KOPT-K1 (cell line): ENCODE data around the gene ARHGEF37.

Experiments
- H3K27ac ChIP-seq: fragments of 200-600 bp; sonication (generic); 2 replicates; pipeline ENCODE4 v1.5.1; 2016; ENCODE audit warnings: antibody characterized with exemption, mild to moderate bottlenecking, low read depth, low read length; ENCODE audit not compliant: poor library complexity, severe bottlenecking
- H3K36me3 ChIP-seq: fragments of 200-600 bp; sonication (generic); 2 replicates; pipeline ENCODE4 v1.5.1; 2017; ENCODE audit warnings: antibody characterized with exemption, mild to moderate bottlenecking, low read length, moderate library complexity; ENCODE audit not compliant: insufficient read depth
- H3K9me3 ChIP-seq: fragments of 200-600 bp; sonication (generic); 2 replicates; pipeline ENCODE4 v1.5.1; 2017; ENCODE audit warnings: antibody characterized with exemption, low read length, mild to moderate bottlenecking; ENCODE audit not compliant: insufficient read depth, poor library complexity, severe bottlenecking

ARHGEF37 gene

GRCh38 chr5:149623473-149623872, 42.2 kb downstream of the ARHGEF37 start:
- Histone ChIP-seq H3K9me3 (no peaks in the 10 kb centered on the region), H3K36me3 (no peaks in the 10 kb centered on the region), H3K27ac (no peak overlapping the region)

- H3K9me3 ChIP-seq, result no peaks in the 10 kb centered on the region
- no peak overlapping the region for H3K27ac ChIP-seq
- H3K36me3 ChIP-seq, result no peaks in the 10 kb centered on the region
Observed at GRCh38 chr5:149627070-149627469, 45.8 kb downstream of the ARHGEF37 start.

- Histone ChIP-seq H3K36me3 (no peaks in the 10 kb centered on the region), H3K9me3 (no peaks in the 10 kb centered on the region), H3K27ac (no peak overlapping the region)
Observed at GRCh38 chr5:149628221-149628620, 46.9 kb downstream of the ARHGEF37 start.

- Histone ChIP-seq H3K9me3 (no peaks in the 10 kb centered on the region), H3K27ac (no peak overlapping the region), H3K36me3 (no peaks in the 10 kb centered on the region)
Observed at GRCh38 chr5:149628846-149629388, 47.6 kb downstream of the ARHGEF37 start.

DNA sequence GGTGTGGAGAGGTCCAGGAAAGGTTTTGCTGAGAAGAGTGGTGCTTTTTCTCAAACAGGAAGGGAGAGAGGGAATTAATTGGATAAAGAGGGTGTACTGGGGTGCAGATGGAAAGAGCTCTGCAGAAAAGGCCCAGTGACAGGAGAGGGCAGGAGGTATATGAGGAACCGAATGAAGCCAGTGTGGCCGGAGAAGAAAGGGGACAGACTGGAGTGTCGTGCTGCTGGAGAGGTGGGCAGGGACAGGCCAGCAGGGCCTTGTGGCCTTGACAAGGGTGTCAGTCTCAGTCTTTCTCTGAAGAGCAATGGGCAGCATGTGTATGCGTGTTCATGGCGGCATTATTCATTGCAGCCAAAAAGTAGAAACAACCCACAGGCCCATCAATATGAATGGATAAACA, 48.1 kb downstream of the ARHGEF37 start:
- Histone ChIP-seq H3K36me3 (no peaks in the 10 kb centered on the region), H3K27ac (no peak overlapping the region), H3K9me3 (no peaks in the 10 kb centered on the region)

GRCh38 chr5:149630337-149630736, 49.0 kb downstream of the ARHGEF37 start:
- Histone ChIP-seq H3K27ac (no peak overlapping the region), H3K36me3 (no peaks in the 10 kb centered on the region), H3K9me3 (no peaks in the 10 kb centered on the region)

- Histone ChIP-seq H3K9me3 (no peaks in the 10 kb centered on the region), H3K36me3 (no peaks in the 10 kb centered on the region), H3K27ac (no peak overlapping the region)
Observed at GRCh38 chr5:149631506-149631905, 50.2 kb downstream of the ARHGEF37 start.

DNA sequence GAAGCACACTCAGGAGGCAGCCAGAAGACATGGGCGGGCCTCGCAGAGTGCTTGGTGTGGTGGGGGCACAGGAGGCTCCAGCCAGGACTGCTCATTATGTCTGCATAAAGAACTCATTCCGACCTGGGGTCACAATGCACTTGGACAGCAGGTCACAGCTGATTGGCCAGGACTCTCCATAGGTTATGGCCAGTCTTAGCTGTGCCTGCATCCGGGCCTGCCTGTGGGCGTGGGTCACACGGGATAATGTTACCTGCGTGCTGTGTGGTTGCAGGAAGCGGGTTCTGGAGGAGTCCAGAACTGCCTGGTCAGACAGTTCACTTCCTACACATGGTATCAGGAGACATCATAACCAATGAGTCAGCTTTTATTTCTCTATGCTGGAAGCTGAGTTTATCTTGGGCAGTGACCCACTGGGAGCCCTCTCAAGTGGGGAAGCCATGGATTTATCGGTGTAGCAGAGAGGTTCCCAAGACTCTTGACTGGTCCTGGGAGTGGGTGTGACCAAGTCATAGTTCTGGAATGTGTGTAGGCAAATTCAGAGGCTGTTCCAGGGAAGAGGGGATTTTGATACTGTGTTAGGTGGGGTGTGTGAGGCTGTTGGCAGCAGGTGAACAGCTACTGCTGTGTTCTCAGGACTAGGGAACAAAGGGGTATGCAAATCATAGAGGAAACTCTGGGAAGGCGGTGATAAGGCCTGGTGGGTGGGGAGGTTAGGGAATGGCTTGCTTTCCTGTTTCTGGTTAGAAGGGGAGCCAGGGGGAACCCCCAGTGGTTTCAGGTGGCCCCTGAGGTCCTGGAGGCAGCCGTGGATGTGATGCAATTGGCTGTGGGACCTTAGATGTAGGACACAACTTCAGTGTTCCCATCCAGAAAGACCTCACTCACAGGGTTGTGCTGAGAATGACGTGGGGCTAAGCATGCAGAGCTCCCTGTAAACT, 51.3 kb downstream of the ARHGEF37 start:
- H3K27ac ChIP-seq, result no peak overlapping the region
- no peaks in the 10 kb centered on the region for H3K36me3 ChIP-seq
- H3K9me3 ChIP-seq, result no peaks in the 10 kb centered on the region

DNA sequence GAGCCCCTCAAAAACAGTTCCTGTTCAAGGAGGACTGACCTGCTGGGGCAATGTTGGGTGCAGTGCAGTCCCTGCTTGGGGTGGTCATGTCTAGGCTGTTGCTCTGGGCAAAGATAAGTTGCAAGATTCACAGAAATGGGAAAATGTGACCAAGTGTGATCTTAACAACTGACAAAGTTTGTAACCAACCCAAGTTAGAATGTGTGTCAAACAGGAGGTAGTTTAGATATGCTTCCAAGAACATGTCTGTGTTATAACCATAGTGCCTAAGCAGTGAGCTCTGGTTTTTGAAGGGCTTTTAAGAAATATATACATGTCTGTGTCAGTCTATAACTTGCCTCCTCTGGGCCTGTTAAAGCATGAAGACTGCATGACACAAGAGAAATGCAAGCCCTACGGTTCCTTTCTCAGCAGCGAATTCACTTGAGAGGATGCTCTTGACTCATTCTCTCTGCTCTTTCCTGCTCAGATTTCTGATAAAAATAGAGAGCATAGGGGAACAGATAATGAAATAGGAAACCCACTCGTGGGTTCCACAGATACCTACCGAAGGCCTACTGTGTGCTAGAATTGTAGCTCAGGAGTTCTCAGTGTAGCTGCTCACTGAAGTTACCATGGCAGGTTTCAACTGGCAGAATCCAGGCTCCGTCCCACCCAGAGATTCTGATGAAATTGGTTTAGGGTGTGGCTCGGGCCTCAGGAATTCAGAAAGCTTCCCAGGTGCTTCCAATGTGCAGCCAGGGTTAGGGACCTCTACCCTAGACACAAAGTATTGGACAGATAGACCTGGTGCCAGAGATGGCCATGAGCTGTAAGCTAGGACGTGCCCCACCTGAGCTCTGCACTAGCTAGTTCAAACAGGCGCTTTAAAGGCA, 52.4 kb downstream of the ARHGEF37 start:
- no peaks in the 10 kb centered on the region for H3K36me3 ChIP-seq
- no peak overlapping the region for H3K27ac ChIP-seq
- no peaks in the 10 kb centered on the region for H3K9me3 ChIP-seq

GRCh38 chr5:149635394-149635793, 54.1 kb downstream of the ARHGEF37 start:
- no peaks in the 10 kb centered on the region for H3K9me3 ChIP-seq
- no peak overlapping the region for H3K27ac ChIP-seq
- no peaks in the 10 kb centered on the region for H3K36me3 ChIP-seq

GRCh38 chr5:149636191-149636860, 55.0 kb downstream of the ARHGEF37 start:
- H3K36me3 ChIP-seq, result no peaks in the 10 kb centered on the region
- H3K27ac ChIP-seq, result no peak overlapping the region

DNA sequence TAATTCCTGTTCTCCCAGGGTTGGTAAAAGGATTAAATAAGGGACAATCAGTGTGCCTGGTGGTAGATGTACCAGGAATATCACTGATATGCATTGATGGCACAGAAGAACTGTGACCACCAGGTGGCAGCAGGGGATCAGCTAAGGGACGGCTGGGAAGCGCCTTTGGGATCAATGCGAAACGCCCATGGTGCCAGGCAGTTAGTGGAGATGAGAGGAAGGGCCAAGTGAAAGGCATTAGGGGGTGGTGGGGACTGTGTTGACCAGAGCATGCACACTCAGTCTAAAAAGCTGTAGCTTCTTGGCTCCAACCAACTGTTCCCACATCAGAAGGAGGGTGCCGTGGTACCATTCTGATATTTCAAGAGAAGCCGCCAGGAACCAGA, 55.6 kb downstream of the ARHGEF37 start:
- Histone ChIP-seq H3K27ac (no peak overlapping the region), H3K36me3 (no peaks in the 10 kb centered on the region), H3K9me3 (no peaks in the 10 kb centered on the region)

More at GRCh38 chr5:149636191-149636860, 55.0 kb downstream of the ARHGEF37 start:
- H3K9me3 ChIP-seq, result no peaks in the 10 kb centered on the region

GRCh38 chr5:149638136-149638535, 56.8 kb downstream of the ARHGEF37 start:
- Histone ChIP-seq H3K27ac (no peak overlapping the region), H3K36me3 (no peaks in the 10 kb centered on the region), H3K9me3 (no peaks in the 10 kb centered on the region)

DNA sequence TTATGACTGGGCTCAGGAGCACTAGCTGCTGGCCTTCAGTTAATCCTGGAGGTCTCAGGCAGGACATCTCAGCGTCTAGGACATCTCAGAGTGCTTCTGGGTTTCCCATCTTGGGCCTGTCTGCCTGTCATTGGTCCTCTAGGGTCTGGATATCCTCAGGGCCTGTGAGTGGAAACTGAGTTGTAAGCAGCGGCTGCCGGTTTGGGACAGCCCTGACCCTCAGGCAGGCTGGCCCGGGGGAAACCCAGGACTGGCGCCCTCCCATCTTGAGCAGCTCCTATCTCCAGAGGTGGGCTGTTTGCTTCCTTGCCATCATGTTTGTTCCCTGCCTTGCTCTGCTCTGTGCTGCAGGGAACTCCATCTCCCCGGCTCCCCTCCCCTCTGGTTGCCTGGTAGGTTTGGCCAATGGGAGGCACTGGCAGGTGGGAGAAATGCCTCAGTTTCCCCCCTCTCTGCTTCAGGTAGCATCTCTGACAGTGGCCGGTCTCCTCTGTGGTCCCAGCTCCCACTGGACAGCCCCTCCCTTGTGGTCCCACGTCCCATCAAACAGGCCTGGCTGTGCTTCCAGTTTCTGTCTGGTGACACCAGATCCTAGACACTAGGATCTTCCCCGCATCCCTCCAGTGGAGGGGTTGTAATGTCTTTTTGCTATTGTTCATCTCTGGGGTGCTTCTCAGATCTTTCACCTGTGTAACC, 57.4 kb downstream of the ARHGEF37 start:
- Histone ChIP-seq H3K27ac (no peak overlapping the region), H3K36me3 (no peaks in the 10 kb centered on the region), H3K9me3 (no peaks in the 10 kb centered on the region)
